RWPE2 (cell line): Measurements from ENCODE around the gene KIF19.

Experiments
- ATAC-seq: fragments of 200-7000 bp; cut with Tn5 transposase; 3 replicates; pipeline ENCODE4 v1.9.1; 2021; ENCODE audit warnings: low read depth
- DNase-seq: peaks from one replicate; pipeline ENCODE4 v3.0.0-alpha.2; 2020; ENCODE audit warnings: low spot score
- H3K27ac ChIP-seq: fragments of 450-650 bp; 2 replicates; pipeline ENCODE4 v1.5.1; 2017; ENCODE audit warnings: mild to moderate bottlenecking; ENCODE audit not compliant: poor library complexity, severe bottlenecking
- H3K27me3 ChIP-seq: fragments of 250-450 bp; sonication (Bioruptor Pico); 2 replicates; pipeline ENCODE4 v1.5.1; 2021; ENCODE audit warnings: mild to moderate bottlenecking, moderate library complexity; ENCODE audit not compliant: insufficient read depth, poor library complexity, severe bottlenecking
- H3K36me3 ChIP-seq: fragments of 250-450 bp; sonication (Bioruptor Pico); 2 replicates; pipeline ENCODE4 v1.5.1; 2020; ENCODE audit warnings: low read depth, mild to moderate bottlenecking, moderate library complexity
- H3K4me1 ChIP-seq: fragments of 250-450 bp; sonication (Bioruptor Pico); 2 replicates; pipeline ENCODE4 v1.5.1; 2021; ENCODE audit warnings: mild to moderate bottlenecking, moderate library complexity; ENCODE audit not compliant: insufficient read depth, poor library complexity, severe bottlenecking
- H3K4me3 ChIP-seq: fragments of 250-450 bp; sonication (Bioruptor Pico); 2 replicates; pipeline ENCODE4 v1.5.1; 2021; ENCODE audit warnings: mild to moderate bottlenecking, moderate library complexity; ENCODE audit not compliant: severe bottlenecking
- H3K9me3 ChIP-seq: fragments of 250-450 bp; sonication (Bioruptor Pico); 2 replicates; pipeline ENCODE4 v1.5.1; 2021; ENCODE audit warnings: mild to moderate bottlenecking, moderate library complexity; ENCODE audit not compliant: severe bottlenecking
- TF ChIP-seq, protein P1 (sequence below): fragments of 450-650 bp; IDR thresholded peaks from one replicate; pipeline ENCODE4 v1.5.1; 2017; ENCODE audit warnings: mild to moderate bottlenecking, moderate library complexity; ENCODE audit not compliant: poor library complexity, severe bottlenecking

The KIF19 gene

GRCh38 chr17:74340470-74341023, 14.5 kb downstream of the KIF19 start:
- Histone ChIP-seq H3K27me3 (no peaks in the 10 kb centered on the region), H3K4me3 (no peak overlapping the region), H3K27ac (no peak overlapping the region), H3K4me1 (peaks cover 3% of the 10 kb centered on the region), H3K36me3 (no peaks in the 10 kb centered on the region), H3K9me3 (no peaks in the 10 kb centered on the region)
- DNase-seq (no peak), ATAC-seq (no peak)
- TF ChIP-seq, protein P1, sequence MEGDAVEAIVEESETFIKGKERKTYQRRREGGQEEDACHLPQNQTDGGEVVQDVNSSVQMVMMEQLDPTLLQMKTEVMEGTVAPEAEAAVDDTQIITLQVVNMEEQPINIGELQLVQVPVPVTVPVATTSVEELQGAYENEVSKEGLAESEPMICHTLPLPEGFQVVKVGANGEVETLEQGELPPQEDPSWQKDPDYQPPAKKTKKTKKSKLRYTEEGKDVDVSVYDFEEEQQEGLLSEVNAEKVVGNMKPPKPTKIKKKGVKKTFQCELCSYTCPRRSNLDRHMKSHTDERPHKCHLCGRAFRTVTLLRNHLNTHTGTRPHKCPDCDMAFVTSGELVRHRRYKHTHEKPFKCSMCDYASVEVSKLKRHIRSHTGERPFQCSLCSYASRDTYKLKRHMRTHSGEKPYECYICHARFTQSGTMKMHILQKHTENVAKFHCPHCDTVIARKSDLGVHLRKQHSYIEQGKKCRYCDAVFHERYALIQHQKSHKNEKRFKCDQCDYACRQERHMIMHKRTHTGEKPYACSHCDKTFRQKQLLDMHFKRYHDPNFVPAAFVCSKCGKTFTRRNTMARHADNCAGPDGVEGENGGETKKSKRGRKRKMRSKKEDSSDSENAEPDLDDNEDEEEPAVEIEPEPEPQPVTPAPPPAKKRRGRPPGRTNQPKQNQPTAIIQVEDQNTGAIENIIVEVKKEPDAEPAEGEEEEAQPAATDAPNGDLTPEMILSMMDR = no peak

DNA sequence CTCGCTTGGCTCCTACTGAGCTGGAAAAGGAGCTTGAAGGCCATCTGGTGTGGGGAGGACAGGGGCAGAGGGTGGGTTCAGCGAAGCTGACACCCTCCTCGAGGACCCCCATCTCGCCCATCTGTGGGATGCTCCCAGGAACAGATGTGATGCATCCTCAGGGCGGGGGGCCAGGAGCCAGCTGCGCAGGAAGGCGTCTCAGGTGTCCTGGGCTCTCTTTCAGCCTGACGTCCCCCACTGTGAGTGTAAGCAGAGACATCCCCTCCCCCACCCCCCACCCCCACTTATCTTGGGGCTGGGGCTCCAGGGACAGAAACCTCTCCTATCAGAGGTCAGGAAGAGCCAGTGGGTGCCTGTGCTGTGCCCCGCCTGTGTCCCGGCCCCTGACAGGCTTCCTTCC, 16.2 kb downstream of the KIF19 start:
- Histone ChIP-seq H3K36me3 (no peaks in the 10 kb centered on the region), H3K4me1 (peaks cover 7% of the 10 kb centered on the region), H3K9me3 (no peaks in the 10 kb centered on the region), H3K27ac (no peak overlapping the region), H3K4me3 (no peak overlapping the region), H3K27me3 (no peaks in the 10 kb centered on the region)
- ATAC-seq = no peak
- TF ChIP-seq, protein P1 = no peak
- no peak for DNase-seq

DNA sequence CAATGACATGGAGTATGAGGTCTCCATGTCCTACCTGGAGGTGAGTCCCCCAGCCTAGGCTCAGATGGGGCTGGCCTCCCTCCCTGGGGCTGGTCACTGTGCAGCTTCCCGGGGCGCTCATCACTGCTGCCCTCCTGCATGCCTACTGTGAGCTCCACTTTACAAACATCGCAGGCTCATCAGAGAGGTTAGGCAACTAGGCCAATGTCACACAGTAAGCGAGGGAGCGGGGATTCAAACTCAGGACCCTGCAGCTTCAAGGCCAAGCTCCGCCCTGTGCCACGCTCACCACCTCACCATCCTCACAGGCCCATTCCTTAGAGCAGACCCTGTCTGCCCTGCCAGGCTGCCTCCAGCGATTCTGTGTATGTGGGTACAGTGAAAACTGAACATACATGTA, 17.1 kb downstream of the KIF19 start:
- no peaks in the 10 kb centered on the region for H3K36me3 ChIP-seq
- TF ChIP-seq, protein P1 = no peak
- H3K4me1 ChIP-seq = peaks cover 7% of the 10 kb centered on the region
- ATAC-seq = no peak
- H3K27me3 ChIP-seq = peaks cover under 1% of the 10 kb centered on the region
- DNase-seq = no peak
- H3K4me3 ChIP-seq = no peak overlapping the region
- H3K27ac ChIP-seq = no peak overlapping the region
- H3K9me3 ChIP-seq = no peaks in the 10 kb centered on the region

- peaks cover 7% of the 10 kb centered on the region for H3K4me1 ChIP-seq
- peaks cover 6% of the 10 kb centered on the region for H3K27me3 ChIP-seq
- ATAC-seq (no peak), DNase-seq (no peak)
- H3K9me3 ChIP-seq = no peaks in the 10 kb centered on the region
- no peak overlapping the region for H3K4me3 ChIP-seq
- no peak overlapping the region for H3K27ac ChIP-seq
- TF ChIP-seq, protein P1 = no peak
- H3K36me3 ChIP-seq = no peaks in the 10 kb centered on the region
Measured at GRCh38 chr17:74343526-74344284, 17.7 kb downstream of the KIF19 start.

GRCh38 chr17:74344658-74345057, 18.6 kb downstream of the KIF19 start:
- DNase-seq (no peak), ATAC-seq (no peak)
- peaks cover 7% of the 10 kb centered on the region for H3K4me1 ChIP-seq
- H3K9me3 ChIP-seq = no peaks in the 10 kb centered on the region
- peaks cover 15% of the 10 kb centered on the region for H3K27me3 ChIP-seq
- H3K27ac ChIP-seq = no peak overlapping the region
- no peak overlapping the region for H3K4me3 ChIP-seq
- TF ChIP-seq, protein P1 = no peak
- no peaks in the 10 kb centered on the region for H3K36me3 ChIP-seq
